ENCODE measurements around the gene H2AZ2.
"Not testable (repeated sequence)": the region's sequence is repeated elsewhere in the genome, so short reads cannot be mapped to it uniquely, and the experiment has no call there.

H2AZ2 gene

GRCh38 chr7:44811093-44811492 is 36.8 kb downstream of the H2AZ2 start:
- DNase-seq: no peak

DNA sequence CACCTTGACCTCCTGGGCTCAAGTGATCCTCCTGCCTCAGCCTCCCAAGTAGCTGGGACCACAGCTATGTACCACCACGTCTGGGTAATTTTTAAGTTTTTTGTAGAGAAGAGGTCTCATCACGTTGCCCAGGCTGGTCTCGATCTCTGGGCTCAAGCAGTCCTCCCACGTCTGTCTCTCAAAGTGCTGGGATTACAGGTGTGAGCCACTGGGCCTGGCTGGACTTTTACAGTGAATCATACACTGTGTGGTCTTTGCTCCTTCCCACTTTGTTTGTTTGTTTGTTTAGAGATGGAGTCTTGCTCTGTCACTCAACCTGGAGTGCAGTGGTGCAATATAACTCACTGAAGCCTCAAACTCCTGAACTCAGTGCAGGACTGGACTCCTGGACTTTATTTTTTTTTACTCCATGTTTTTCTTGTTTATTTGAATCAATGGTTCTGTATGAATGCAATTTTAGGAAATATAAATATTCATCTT is 38.9 kb downstream of the H2AZ2 start:
- no peak for DNase-seq

DNA sequence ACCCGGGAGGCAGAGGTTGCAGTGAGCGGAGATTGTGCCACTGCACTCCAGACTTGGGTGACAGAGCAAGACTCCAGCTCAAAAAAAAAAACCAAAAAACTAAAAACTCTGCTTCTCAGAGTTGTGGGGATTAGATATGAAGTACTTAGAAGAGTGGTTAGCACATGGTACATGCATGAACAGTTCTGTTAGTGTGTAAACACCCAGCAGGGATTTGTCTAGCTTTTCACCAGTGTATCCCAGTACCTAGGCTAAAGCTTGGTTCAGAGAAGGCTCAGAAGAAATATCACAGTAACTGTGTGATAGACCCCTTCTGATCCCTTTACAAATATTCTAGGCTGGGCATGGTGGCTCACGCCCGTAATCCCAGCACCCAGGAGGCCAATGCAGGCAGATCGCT is 41.9 kb downstream of the H2AZ2 start:
- no peak for DNase-seq

DNA sequence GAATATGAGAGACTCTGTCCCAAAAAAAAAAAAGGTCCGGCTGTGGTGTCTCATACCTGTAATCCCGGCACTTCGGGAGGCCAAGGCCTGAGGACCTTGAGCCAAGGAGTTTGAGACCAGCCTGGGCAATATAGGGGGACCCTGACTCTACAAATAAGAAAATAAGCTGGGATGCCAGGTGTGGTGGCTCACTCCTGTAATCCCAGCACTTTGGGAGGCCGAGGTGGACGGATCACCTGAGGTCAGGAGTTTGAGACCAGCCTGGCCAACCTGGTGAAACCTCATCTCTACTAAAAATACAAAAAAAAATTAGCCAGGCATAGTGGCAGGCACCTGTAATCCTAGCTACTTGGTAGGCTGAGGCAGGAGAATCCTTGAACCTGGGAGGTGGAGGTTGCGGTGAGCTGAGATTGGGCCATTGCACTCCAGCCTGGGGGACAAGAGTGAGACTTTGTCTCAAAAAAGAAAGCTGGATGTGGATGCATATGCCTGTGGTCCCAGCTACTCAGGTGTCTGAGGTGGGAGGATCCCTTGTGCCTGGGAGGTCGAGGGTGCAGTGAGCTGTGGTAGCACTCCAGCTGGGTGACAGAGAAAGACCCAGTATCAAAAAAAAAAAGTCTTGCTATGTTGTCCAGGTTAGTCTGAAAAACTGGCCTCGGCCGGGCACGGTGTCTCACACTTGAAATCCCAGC is 43.9 kb downstream of the H2AZ2 start:
- not testable (repeated sequence) for DNase-seq

- DNase-seq: peak in 1 of 2 experiments; percentile 16
These were observed 45.4 kb downstream of the H2AZ2 start for GRCh38 chr7:44802418-44803025.

DNA sequence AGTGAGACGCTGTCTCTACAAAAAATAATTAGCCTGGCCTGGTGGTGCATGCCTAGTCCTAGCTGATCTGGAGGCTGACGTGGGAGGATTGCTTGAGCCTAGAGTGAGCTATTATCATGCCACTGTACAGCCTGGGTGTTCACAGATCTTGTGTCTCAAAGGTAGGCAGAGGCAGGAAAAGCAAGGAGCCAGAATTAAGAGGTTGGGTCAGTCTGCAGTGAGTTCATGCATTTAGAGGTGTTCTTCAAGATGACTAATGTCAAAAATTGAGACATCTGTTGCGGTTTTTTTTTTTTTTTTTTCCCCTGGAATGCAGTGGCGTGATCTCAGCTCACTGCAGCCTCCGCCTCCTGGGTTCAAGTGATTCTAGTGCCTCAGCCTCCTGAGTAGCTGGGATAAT is 46.0 kb downstream of the H2AZ2 start:
- no peak for DNase-seq

- DNase-seq: no peak
These were observed 47.9 kb downstream of the H2AZ2 start for GRCh38 chr7:44799939-44800338.

- no peak for DNase-seq
These were observed 49.1 kb downstream of the H2AZ2 start for GRCh38 chr7:44798649-44799305.

DNA sequence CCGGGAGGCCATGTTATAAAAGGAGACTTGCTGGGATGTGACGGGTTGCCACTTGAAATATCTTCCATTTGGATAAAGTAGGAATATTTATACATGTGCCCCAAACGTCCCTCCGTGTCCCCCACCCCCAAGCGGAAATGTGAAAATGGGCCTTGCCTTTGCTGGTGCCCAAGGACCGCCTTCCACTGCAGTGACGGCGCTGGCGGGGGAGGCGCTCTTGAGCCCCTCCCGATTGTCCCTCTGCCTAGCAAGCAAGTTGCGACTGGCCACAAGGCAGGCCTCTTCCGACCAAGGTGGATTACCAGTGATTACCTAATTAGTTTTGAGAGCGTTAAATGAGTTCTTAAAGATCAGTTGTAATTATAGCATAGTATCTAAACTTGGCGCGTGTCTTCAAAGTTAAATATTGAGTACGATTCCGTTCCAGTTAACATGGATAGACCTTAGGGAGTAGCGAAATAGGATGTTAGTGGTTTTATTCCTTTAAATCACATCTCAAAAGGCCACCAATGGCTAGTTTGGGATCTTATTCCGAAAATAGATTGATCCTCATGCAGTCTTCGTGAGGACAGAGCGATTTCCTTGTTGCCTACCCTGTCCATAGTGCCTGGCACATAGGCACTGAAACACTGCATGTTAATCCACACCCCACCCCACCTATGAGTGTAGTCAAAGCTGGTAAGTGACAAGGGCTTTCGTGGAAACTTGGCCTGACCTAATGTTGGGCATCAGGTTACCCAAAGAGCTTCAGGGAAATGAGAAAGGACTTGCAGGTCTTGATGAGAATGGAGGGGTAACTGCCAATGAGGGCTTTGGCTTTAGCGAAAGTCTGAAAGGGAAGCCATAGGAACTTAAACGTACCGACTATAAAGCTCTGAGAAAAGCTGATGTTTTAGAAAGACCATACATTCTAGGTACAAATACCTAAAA is 50.3 kb downstream of the H2AZ2 start:
- peak; percentile 90 to 92 for DNase-seq

DNA sequence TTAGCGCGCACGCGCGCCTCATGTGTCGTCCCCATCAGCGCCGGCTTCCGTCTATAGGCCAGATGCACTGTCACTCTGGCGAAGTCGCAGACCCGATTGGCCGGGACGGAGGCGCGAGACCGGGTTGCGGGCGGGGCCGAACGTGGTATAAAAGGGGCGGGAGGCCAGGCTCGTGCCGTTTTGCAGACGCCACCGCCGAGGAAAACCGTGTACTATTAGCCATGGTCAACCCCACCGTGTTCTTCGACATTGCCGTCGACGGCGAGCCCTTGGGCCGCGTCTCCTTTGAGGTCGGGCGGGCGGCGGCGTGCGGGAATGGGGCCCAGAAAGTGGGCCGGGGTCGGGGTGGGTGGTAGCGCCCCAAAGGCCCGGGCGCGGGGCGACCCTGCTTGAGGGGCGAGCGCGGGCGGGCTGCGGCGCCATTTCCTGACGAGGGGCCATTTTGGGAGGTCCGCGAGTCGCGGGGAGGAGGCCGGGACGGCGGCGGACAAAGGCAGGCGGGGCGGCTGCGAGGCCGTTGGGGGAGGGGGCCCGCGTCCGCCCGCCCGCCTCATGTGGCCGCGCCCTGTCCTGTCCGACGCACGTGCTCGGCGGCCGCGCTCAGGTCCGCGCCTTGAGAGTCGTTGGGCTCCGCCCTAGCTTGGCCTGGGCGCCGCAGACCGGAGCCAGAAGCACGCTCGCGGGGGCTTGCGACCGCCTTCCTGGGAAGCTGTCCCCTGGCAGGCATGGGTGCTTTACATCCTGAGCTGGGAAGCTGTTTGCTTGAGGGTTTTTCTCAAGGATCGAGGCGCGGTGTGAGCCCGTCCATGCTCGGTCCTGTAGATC is 51.2 kb downstream of the H2AZ2 start, which contains the start of gene PPIA:
Gene PPIA (plus strand): TSS at position 178 of the 825 bp plus-strand sequence. CDS start 44 bp downstream, at position 222.
- DNase-seq: peak; percentile 99

DNA sequence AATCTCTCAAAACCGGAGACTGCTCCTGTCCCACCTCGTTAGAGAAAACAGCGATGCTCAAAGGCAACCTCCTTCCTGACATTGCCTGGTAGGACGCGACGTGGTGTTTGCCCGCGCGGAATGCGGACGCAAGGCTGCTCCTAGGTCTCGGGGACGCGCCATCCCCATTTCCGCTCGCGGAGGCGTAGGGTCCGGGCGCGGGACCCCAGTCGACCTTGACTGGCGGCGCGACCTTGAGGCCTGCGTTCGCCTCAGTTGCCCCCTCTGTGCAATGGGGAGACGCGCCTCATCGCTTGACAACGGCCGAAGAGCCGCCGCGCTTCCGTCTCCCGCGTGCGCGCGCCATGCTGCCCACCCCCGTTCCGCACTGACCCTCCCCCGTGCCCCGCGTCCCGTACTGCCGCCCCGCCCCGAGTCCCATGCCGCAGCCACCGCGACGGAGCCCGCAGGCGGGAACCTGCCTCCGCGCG is 51.8 kb downstream of the H2AZ2 start:
- peak; percentile 84 to 86 for DNase-seq

DNA sequence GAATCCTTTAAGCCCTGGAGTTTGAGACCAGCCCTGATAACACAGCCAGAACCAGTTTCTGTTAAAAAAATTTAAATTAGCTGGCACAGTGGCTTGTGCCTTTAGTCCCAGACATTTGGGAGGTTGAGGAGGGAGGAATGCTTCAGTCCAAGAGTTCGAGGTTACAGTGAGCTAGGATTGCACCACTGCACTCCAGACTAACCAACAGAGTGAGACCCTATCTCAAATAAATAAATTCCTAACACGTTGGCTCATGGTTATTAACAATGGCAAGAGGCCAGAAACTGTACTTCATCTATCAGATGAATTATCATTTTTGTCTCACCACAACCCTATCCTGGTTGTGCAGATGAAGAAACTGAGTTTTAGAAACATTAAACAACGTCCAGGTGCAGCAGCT is 53.6 kb downstream of the H2AZ2 start:
- no peak for DNase-seq

- DNase-seq: no peak
These were observed 54.0 kb downstream of the H2AZ2 start for GRCh38 chr7:44793919-44794318.

GRCh38 chr7:44791278-44792219 is 56.3 kb downstream of the H2AZ2 start:
- DNase-seq: no peak

GRCh38 chr7:44789990-44790389 is 57.9 kb downstream of the H2AZ2 start:
- no peak for DNase-seq

- no peak for DNase-seq
These were observed 60.1 kb downstream of the H2AZ2 start for GRCh38 chr7:44787762-44788161.

GRCh38 chr7:44787041-44787440 is 60.8 kb downstream of the H2AZ2 start:
- no peak for DNase-seq

- DNase-seq: not testable (repeated sequence)
These were observed 62.7 kb downstream of the H2AZ2 start for GRCh38 chr7:44785218-44785617.

DNA sequence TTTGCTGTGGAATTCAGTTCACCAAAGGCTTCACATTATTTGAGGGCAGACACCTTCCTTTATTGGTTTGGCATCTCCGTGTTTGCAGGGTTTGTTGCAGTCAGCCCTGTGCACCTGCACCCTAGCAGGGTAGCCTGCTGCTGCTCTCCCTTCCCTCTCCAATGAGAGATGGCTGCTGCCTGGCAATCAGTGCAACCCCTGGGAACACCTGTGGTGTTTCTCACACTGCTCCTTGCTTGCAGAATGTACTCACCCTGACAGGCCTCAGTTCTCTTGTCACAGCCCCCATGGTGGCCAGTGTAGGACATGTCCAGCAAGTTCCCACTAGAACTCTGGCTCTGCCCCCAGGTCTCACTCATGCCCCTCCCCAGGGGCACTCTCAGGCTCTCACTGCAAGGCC is 63.5 kb downstream of the H2AZ2 start:
- DNase-seq: no peak

GRCh38 chr7:44783407-44783806 is 64.5 kb downstream of the H2AZ2 start:
- DNase-seq: no peak

DNA sequence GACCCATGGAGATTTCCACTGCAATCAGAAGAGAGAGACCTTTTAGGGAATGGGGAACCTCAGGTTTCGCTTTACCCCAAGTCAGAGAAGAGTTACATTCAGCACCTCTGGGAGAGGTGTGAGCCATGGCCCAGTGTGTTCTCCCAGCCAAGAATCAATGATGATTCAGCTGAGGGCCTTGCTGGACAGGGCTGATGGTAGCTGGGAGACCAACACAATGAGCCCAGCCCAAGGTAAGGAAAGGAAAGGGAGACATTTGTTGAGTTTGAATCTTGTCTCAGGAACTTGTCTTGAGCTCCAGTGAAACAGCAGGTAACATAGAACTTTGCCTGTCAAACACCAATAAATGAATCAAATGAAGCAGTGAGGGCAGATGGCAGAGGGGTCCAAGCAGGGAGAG is 65.4 kb downstream of the H2AZ2 start:
- no peak for DNase-seq

Data from NCI-H2081 (cell line).